Erythroblast (primary cell): Measurements from ENCODE around the gene NHS.

ENCODE experiments used
- GATA1 ChIP-seq: IDR thresholded peaks from 2 replicates; pipeline ENCODE4 v1.6.1; 2011; ENCODE audit warnings: low read depth, mild to moderate bottlenecking, control low read depth, low read length, moderate library complexity
- POLR2A ChIP-seq: IDR thresholded peaks from 2 replicates; pipeline ENCODE4 v1.6.1; 2011; ENCODE audit warnings: mild to moderate bottlenecking, low read length

DNA sequence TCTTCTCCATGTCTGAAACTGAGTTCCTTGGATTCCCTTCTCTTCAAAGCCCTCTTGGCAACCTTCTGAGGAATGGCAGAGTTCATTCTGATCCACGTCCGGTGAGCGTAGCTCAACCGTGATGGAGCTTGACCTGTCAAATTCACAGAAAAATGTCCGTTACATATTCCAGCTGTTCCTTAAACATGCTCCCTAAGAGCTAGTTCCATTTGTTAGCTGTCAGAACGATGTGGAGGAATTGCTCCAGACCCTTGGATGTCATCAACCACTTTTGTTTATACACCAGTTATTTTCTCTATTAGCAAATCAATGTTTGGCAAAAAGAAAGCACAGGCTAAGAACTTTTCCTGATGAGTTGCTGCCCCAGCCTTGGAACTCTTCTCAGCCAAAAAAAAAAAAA is 50.1 kb downstream of the NHS start:
- no peak for TF ChIP-seq POLR2A
- TF ChIP-seq GATA1: no peak
